ENCODE measurements around the gene PRSS2. TPM values are rescaled to one million over a fixed set of nuclear protein-coding genes. Genes with fewer than 3 reads are reported as not detected.

Gene PRSS2
- total and polyA plus RNA-seq, 9 of the 15 experiments (the other 6 are each of a cell fraction or from before 2014, with no cell fraction given) = 1.3 to 23.9 (median 3.8) TPM

GRCh38 chr7:142733271-142733670 is 37.5 kb upstream of the PRSS2 start:
- no peaks in the 10 kb centered on the region for H3K9me1 ChIP-seq (ENCODE audit: control insufficient read depth, insufficient read depth, low read length)
- no peak for TF ChIP-seq ETV1 (tag; conservative IDR thresholded peaks at IDR 0.05; ENCODE audit: low read depth)
- H3K27me3 ChIP-seq (ENCODE audit: control insufficient read depth in 2 of 2, insufficient read depth in 2 of 2, low read length in 2 of 2) = 0 out of 5 replicates have a peak, but pooled peaks cover 0 to 4% of the 10 kb centered on the region in 2 experiments
- intact Hi-C loops (cut with micrococcal nuclease) (no loop called here), in situ Hi-C loops (cut with MboI) (no loop called here)
- H3K9me3 ChIP-seq (replicated peaks; ENCODE audit: control insufficient read depth, insufficient read depth, low read depth, low read length) = no peaks in the 10 kb centered on the region
- H4K20me1 ChIP-seq (replicated peaks; ENCODE audit: control insufficient read depth, insufficient read depth, low read length) = no peaks in the 10 kb centered on the region
- H3K36me3 ChIP-seq (ENCODE audit: control insufficient read depth, insufficient read depth, low read length) = no peaks in the 10 kb centered on the region
- no peak overlapping the region for H3K27ac ChIP-seq (ENCODE audit: extremely low read depth, low read depth, low read length)
- no peak overlapping the region for H3K4me2 ChIP-seq (ENCODE audit: insufficient read depth, low read length)
- ChIA-PET POLR2A (interaction anchor here (0.9 kb wide), 1 partner anchor 16 kb away, joined by 3 read pairs; the partner anchor contains the start of gene PRSS1), CTCF (ENCODE audit: low intra/inter-chr PET ratio) (no interaction called here)
- no peaks in the 10 kb centered on the region for H3K4me1 ChIP-seq (replicated peaks in 1 of 2; ENCODE audit: control insufficient read depth in 2 of 2, insufficient read depth in 2 of 2, low read length in 2 of 2)
- H3K79me2 ChIP-seq (ENCODE audit: control insufficient read depth, insufficient read depth, low read length) = no peaks in the 10 kb centered on the region
- H3K9ac ChIP-seq (ENCODE audit: insufficient read depth in 1 of 2, low read depth in 2 of 2, low read length in 2 of 2) = no peak overlapping the region
- no peak overlapping the region for H3K4me3 ChIP-seq
- H2AFZ ChIP-seq (ENCODE audit: low read depth, low read length) = no peak overlapping the region
- WGBS (ENCODE audit: insufficient coverage, low coverage, missing lambda C conversion rate) = 10% methylated on average over 8 of the region's 8 CpGs
- ATAC-seq (no peak; the same call in 2 of the 3 replicates), DNase-seq (ENCODE audit: extremely low read depth in 1 of 4, low spot score in 3 of 4) (no peak), FAIRE-seq (no peak)
- BruUV-seq (replicated peaks) = no TSS peak

GRCh38 chr7:142739923-142740492 is 30.8 kb upstream of the PRSS2 start:
- FAIRE-seq (peak; percentile 66), DNase-seq (ENCODE audit: extremely low read depth in 1 of 4, low spot score in 3 of 4) (peak in 1 of 4 experiments; percentile 13), ATAC-seq (peak; percentile 85)
- Histone ChIP-seq H3K9me1 (ENCODE audit: control insufficient read depth, insufficient read depth, low read length) (no peaks in the 10 kb centered on the region), H3K79me2 (ENCODE audit: control insufficient read depth, insufficient read depth, low read length) (no peaks in the 10 kb centered on the region), H3K27ac (ENCODE audit: extremely low read depth, low read depth, low read length) (no peak overlapping the region), H3K4me1 (replicated peaks in 1 of 2; ENCODE audit: control insufficient read depth in 2 of 2, insufficient read depth in 2 of 2, low read length in 2 of 2) (no peaks in the 10 kb centered on the region), H3K9ac (ENCODE audit: insufficient read depth in 1 of 2, low read depth in 2 of 2, low read length in 2 of 2) (no peak overlapping the region), H3K27me3 (ENCODE audit: control insufficient read depth in 2 of 2, insufficient read depth in 2 of 2, low read length in 2 of 2) (peaks cover 0 to 6% of the 10 kb centered on the region in 2 experiments; a peak in 1 of 5 replicates), H2AFZ (ENCODE audit: low read depth, low read length) (no peak overlapping the region), H4K20me1 (replicated peaks; ENCODE audit: control insufficient read depth, insufficient read depth, low read length) (no peaks in the 10 kb centered on the region), H3K4me3 (no peak overlapping the region), H3K4me2 (ENCODE audit: insufficient read depth, low read length) (no peak overlapping the region), H3K36me3 (ENCODE audit: control insufficient read depth, insufficient read depth, low read length) (no peaks in the 10 kb centered on the region), H3K9me3 (replicated peaks; ENCODE audit: control insufficient read depth, insufficient read depth, low read depth, low read length) (no peaks in the 10 kb centered on the region)
- 0% methylated on average over 2 of the region's 2 CpGs for WGBS (ENCODE audit: insufficient coverage, low coverage, missing lambda C conversion rate)
- CTCF ChIA-PET (ENCODE audit: low intra/inter-chr PET ratio) = no interaction called here
- POLR2A ChIA-PET = no interaction called here
- in situ Hi-C loops (cut with MboI) (no loop called here), intact Hi-C loops (cut with micrococcal nuclease) (no loop called here)
- BruUV-seq (replicated peaks) = no TSS peak
- TF ChIP-seq CTCF (IDR thresholded peaks at IDR 0.05 in 2 of 3, conservative IDR thresholded peaks at IDR 0.05 in 1 of 3; ENCODE audit: insufficient read depth in 2 of 3, low read depth in 1 of 3, low read length in 3 of 3) = peak; percentile 25 to 47 (median 33); a peak in 4 of 6 replicates
- TF ChIP-seq E2F5 (CRISPR knock-in tag; IDR thresholded peaks at IDR 0.05) = peak; percentile 46; the same call in 1 of the 2 replicates
- TF ChIP-seq BRD9 (IDR thresholded peaks at IDR 0.05; ENCODE audit: low read depth, partially characterized antibody) = no peak
- TF ChIP-seq HOXB6 (CRISPR knock-in tag; IDR thresholded peaks at IDR 0.05; ENCODE audit: borderline replicate concordance) = no peak
- TF ChIP-seq NFE2 (IDR thresholded peaks at IDR 0.05; ENCODE audit: low read depth) = peak; percentile 56
- TF ChIP-seq MAFG (tag; conservative IDR thresholded peaks at IDR 0.05) = peak; percentile 69
- no peak for TF ChIP-seq SUPT5H (IDR thresholded peaks at IDR 0.05)
- TF ChIP-seq ZNF699 (CRISPR knock-in tag; IDR thresholded peaks at IDR 0.05; ENCODE audit: insufficient replicate concordance) = no peak
- TF ChIP-seq ZNF445 (CRISPR knock-in tag; IDR thresholded peaks at IDR 0.05; ENCODE audit: low read depth) = no peak

Measured in K562 (cell line).